Measurements from ENCODE around the gene TRABD2B. TPM values are rescaled to one million over a fixed set of nuclear protein-coding genes. Genes with fewer than 3 reads are reported as not detected.

Gene TRABD2B
- polyA plus RNA-seq, 1 donor, result 21.2 TPM

GRCh38 chr1:47911892-47912291 lies 85.3 kb downstream of the TRABD2B start:
- no peak for DNase-seq

- no peak for DNase-seq
These were observed 85.8 kb downstream of the TRABD2B start for GRCh38 chr1:47911424-47911823.

DNA sequence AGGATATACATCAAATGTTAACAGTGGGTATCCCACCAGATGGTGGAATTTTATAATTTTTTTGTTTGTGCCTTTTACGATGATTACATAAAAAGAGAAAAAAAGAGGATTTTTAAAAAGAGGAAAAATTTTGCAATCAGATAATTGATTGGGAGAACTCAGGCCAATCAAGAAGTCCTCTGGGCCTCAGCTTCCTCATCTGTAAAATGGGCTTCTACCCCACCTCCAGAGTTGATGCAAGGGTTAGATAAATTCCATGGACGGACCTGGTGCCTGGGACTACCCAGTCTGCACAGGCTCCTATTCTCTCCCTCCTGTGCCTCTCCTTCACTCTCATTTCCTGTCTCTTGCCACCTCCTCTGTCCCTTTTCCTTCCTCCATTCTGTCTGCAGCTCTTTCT lies 88.9 kb downstream of the TRABD2B start:
- no peak for DNase-seq

DNA sequence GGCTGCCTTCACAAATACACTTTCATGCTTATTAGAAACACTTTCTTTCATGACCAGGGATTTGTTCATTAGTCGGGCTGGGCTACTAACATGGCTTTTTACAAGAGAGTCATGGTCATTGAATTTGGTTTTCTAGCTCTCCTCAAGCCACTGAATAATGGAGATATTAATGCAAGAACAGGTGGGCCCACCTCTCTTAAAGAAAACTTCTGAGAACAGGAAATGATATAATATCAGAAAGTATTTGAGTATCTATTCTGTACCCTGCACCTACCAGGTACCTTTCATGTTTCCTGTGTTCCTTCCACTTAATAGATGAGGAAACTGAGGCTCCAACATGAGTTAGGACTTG lies 90.0 kb downstream of the TRABD2B start:
- no peak for DNase-seq

GRCh38 chr1:47906527-47907176 lies 90.5 kb downstream of the TRABD2B start:
- DNase-seq, result no peak

DNA sequence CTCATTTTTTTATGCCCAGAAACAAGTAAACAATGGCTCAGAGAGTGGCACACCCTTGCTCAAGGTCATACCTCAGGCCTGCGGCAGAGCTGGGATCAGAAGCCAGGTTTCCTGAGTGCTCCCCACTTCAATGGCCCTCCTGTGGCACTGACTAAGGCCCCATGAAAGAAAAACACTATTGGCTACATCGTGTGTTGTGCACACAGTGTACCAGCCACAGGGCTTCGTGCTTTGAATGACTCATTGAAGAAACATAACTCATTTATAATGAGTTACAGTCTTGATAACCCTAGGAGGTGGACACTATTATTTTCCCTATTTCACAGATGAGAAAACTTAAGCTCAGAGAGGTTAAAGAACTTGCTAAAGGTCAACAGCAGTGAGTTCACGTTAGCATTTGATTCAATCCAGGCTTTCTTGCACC lies 91.2 kb downstream of the TRABD2B start:
- DNase-seq, result no peak

DNA sequence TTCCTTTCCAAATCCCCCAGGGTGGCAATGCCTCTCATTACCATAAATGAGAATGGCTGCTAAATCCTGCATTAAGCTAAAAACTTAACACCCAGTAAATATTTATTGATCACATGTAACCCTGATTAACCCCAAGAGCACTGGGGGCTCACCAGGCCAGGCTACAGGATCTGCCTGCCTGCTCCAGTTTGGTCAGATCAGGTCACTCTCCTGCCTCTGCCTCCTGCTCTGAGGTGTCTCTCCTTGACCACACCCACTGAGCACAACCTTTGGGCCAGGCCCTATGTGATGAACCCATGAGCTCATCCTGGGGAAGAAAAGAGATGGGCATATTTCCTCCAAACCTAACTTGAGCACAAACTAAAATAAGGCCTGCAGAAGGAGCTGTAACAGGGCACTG lies 93.5 kb downstream of the TRABD2B start:
- no peak for DNase-seq

GRCh38 chr1:47901001-47901575 lies 96.1 kb downstream of the TRABD2B start:
- DNase-seq, result no peak

DNA sequence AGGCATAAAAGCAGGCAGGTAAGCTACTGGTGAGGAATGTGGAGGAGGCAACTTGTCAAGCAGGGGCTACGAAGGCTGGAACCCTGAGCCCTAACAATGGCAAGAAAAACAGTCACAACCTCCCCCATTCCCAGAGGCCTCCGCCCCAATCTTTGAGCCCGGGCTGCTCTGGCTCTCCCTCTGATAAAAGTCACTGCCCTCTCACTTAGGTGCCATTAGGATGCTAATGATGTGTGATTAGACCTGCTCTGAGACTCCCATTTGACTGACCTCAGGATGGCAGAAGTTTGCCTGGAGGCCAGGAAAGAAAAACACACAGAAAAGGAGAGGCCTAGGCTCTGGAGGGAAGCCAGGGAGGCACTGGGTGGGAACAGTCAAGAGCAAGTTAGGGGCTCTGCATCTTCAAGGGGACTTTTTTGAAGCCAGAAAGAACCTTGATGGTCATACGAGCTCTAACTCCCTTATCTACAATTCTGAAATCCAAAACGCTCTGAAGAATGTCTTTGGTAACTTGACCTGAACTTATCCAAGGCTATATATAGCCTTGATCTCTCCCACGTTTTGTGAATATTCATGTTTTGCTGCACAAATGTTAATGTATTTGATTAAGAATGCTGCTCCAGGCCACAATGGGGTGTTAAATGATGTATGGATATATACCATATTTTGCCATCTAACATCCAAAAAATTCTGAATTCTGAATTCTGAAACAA lies 98.9 kb downstream of the TRABD2B start:
- DNase-seq, result no peak

DNA sequence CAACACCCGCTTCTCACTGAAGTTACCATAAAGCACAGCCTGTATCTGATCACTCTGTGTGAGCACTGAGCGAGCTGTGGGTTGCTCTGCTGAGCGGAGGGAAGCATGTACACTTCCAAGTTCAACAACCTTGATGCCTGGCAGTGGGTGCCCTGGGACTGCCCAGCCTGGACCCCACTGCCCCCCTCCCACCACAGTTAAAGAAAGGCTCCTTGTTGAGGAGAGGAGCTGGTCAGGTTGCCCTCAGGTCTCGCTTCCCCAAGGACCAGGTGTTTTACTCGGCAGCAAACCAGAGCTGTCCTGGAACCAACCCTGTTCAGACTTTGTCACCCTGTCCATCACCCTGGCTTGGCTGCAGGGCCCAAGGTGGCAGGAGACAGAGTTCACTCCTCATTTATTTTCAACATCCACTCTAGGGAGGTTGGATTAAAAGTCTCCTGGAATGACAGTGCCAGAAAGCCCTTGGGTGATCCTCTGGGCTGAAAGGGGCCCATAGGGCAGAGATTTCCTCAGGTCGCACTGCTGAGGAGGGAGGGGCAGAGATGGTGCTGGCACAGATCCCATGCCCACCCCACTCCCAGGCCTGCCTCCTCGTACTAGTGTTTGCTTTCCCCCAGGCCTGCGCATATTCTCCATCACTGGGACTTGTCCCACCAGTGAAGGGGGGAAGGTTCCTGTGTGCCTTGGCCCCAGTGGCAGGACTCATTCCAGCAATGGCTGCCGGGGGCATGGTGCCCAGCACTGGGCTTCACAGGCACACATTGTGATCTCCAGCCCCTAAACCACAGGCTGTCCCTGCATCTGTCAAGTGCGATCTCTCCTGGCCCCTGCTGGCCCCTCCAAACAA lies 101.7 kb downstream of the TRABD2B start:
- no peak for DNase-seq

DNA sequence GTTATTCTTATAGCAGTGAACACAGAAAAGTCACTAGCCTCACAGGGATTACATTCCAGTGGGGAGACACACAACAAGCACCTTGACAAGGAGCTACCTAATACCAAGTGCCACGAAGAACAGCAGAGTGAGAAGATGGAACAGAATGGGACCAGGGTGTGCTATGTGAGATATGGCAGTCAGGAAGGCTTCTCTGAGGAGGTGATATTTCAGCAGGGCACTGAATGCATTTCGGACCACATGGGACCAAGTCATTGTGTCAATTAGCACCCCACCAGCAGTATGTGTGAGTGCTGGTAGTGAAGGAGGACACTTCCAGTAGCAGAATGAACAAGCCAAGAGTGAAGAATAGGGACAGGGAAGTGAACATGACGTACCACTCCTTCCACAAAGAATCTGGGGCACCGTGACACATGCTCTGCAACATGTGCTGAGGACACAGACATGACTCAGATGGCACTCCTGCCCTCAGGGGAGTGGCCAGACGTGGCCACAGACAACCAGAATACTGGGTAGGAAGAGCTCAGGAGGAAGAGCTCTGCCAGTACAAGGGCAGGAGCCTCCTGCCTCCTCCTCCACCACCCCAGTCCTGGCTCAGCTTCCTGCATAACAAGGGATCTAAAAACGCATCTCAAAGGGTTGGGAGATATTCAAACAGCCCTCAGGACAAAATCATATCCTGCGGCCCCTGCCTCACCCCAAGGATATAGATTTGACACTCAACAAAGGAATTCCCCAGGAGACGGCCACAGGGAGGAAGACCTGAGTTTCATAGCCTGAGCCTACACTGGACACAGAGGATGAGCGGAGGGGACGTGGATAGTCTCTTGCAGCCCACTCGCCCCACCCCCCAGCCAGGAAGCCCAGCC lies 102.5 kb downstream of the TRABD2B start:
- no peak for DNase-seq

DNA sequence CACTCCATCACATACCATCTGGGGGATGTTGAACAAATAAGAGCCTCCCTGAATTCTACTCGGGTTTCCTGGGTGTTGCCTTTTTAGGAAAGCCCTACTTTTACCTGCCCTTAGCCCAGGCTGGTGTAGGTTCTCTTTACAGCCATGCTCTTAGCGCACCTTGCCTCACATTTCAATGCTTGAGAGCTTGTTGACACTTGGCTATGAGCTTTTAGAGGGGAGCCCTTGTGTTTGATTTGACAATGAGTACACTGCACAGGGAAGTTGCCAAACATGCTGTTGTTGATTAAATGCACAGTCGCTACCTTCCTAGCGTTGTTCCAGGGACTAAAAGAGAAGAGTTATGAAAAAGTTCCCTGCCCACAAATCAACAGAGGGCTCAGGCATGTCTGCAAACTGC lies 103.8 kb downstream of the TRABD2B start:
- no peak for DNase-seq

DNA sequence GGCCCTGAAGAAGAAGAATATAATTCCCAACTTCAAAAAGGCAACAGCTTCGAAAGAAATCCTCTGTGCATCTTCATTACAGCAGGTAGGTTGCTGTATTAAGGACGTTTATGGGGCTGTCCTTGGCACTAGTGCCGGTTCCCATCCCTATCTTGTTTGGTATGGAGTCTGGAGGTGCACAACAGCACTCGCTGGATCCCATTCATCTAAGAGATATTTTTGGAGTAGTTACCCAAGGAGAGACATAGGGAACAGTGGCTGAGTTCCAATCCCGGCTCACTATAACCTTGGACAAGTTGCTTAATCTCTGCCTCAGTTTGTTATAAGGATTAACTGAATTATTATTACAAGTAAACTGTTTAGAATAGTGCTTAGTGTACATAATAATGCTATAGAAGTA lies 106.4 kb downstream of the TRABD2B start:
- DNase-seq, result no peak

GRCh38 chr1:47888294-47888629 lies 108.9 kb downstream of the TRABD2B start:
- no peak for DNase-seq

- no peak for DNase-seq
These were observed 109.5 kb downstream of the TRABD2B start for GRCh38 chr1:47887475-47888293.

DNA sequence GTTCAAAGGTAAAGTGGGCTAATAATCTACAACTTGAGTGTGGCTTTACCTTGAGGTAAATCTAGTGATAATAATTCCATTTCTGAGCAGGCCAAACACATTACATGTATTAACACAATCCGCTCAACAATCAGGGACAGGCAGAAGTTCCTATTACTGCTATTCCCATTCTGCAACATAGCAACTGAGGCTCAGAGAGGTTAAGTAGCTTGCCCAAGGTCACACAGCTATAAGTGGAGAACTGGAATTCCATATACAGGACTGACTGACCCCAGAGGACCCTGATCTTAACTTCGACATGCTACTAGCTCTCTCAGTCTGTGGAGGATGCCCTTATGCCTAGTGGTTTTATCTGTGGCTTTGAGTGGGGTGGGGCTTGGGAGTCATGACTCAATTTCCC lies 110.1 kb downstream of the TRABD2B start:
- DNase-seq, result no peak

DNA sequence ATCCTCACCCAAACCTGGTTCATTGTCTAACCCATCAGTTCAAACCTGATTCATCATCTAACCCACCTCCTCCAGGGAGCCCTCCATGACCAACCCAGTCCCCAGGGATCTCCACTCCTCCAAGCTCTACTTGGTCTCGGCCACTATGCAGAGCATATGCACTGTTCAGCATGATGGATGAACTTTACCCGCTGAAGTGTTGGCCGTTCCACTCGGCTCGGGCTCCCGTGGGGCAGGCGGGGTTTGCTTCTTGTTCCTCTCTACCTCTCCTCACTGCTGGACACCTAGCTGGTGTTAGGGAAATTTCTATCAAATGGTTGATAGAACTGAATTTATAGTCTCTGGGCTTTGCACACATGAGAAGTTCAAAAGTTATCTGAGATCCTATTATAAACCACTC lies 111.0 kb downstream of the TRABD2B start:
- no peak for DNase-seq

GRCh38 chr1:47885062-47885830 lies 111.9 kb downstream of the TRABD2B start:
- DNase-seq, result no peak

- DNase-seq, result no peak
These were observed 113.2 kb downstream of the TRABD2B start for GRCh38 chr1:47883963-47884362.
